Colonic mucosa (tissue), 4 donors: Measurements from ENCODE around the gene CDC42BPG. TPM values are rescaled to one million over a fixed set of nuclear protein-coding genes. Genes with fewer than 3 reads are reported as not detected.

Source experiments
- DNase-seq: peaks from one replicate; pipeline ENCODE4 v3.0.0-alpha.2; 2020
- H3K27ac ChIP-seq: fragments of 200-600 bp; one replicate; pipeline ENCODE4 v1.8.0; 2021
- H3K27me3 ChIP-seq: fragments of 200-600 bp; one replicate; pipeline ENCODE4 v1.8.0; 2021
- H3K36me3 ChIP-seq: fragments of 200-600 bp; one replicate; pipeline ENCODE4 v1.8.0; 2021
- H3K4me1 ChIP-seq: fragments of 200-600 bp; one replicate; pipeline ENCODE4 v1.8.0; 2021; ENCODE audit warnings: mild to moderate bottlenecking
- H3K4me3 ChIP-seq: fragments of 200-600 bp; one replicate; pipeline ENCODE4 v1.8.0; 2021
- H3K9ac ChIP-seq, 2 donors: one replicate each; pipeline ENCODE4 v1.7.0; 2013; ENCODE audit warnings: control low read depth in 2 of 2, low read depth in 2 of 2, low read length in 2 of 2
- H3K9me3 ChIP-seq: fragments of 200-600 bp; one replicate; pipeline ENCODE4 v1.8.0; 2021
- CTCF ChIP-seq: fragments of 200-600 bp; IDR thresholded peaks from one replicate; pipeline ENCODE4 v1.8.0; 2022; ENCODE audit warnings: antibody characterized with exemption, mild to moderate bottlenecking
- intact Hi-C: fragments of 100-400 bp; cut with DNase I; formaldehyde crosslinking; loops from one replicate; pipeline ENCODE4 v1.14.1; 2022
- total RNA-seq, 2 donors: library from RNA; stranded (reverse); fragmentation: NEBNext Ultra II Directional in 1 of 2; extraction: Animal tissue kit (Norgen Biotek cat#: 25700) in 1 of 2; gene quantifications; one replicate each; pipeline ENCODE4 v1.2.1, GENCODE V29; 2021
- donor health status: healthy.
- donor health status: DM: no; HTN: no; CAD: no.
- donor health status: DM: no; HTN: no; CAD: no.

CDC42BPG gene
- total RNA-seq, 2 donors from 2014 or later: 29.3 to 41.6 TPM

- Histone ChIP-seq H3K27ac (peak overlapping the region; percentile 75), H3K27me3 (no peaks in the 10 kb centered on the region), H3K36me3 (peaks cover 6% of the 10 kb centered on the region), H3K9ac (peak overlapping the region; percentile 50 to 74), H3K4me3 (no peak overlapping the region), H3K9me3 (no peaks in the 10 kb centered on the region), H3K4me1 (peaks cover 25% of the 10 kb centered on the region)
- intact Hi-C loops: no loop called here
- no peak for TF ChIP-seq CTCF
- DNase-seq: no peak
Measured at GRCh38 chr11:64862987-64863390, 18.5 kb upstream of the CDC42BPG start.

- peak overlapping the region; percentile 75 for H3K27ac ChIP-seq
- DNase-seq: no peak
- intact Hi-C loops: no loop called here
- no peaks in the 10 kb centered on the region for H3K27me3 ChIP-seq
- peaks cover 38% of the 10 kb centered on the region for H3K4me1 ChIP-seq
- TF ChIP-seq CTCF: no peak
- H3K9me3 ChIP-seq: no peaks in the 10 kb centered on the region
- no peak overlapping the region for H3K4me3 ChIP-seq
- H3K36me3 ChIP-seq: peaks cover 6% of the 10 kb centered on the region
- peak overlapping the region in 1 of 2 donors; percentile 34 for H3K9ac ChIP-seq
Measured at GRCh38 chr11:64861227-64861975, 16.9 kb upstream of the CDC42BPG start.

GRCh38 chr11:64859542-64860414 lies 15.3 kb upstream of the CDC42BPG start:
- Histone ChIP-seq H3K4me1 (peaks cover 48% of the 10 kb centered on the region), H3K9ac (peak overlapping the region in 1 of 2 donors; percentile 49), H3K27me3 (no peaks in the 10 kb centered on the region), H3K9me3 (no peaks in the 10 kb centered on the region), H3K27ac (peak overlapping the region; percentile 42), H3K36me3 (peaks cover 6% of the 10 kb centered on the region), H3K4me3 (no peak overlapping the region)
- DNase-seq: no peak
- no peak for TF ChIP-seq CTCF
- intact Hi-C loops: no loop called here

- Histone ChIP-seq H3K4me3 (no peak overlapping the region), H3K9me3 (no peaks in the 10 kb centered on the region), H3K27ac (peak overlapping the region; percentile 42), H3K4me1 (peaks cover 43% of the 10 kb centered on the region), H3K36me3 (peaks cover 6% of the 10 kb centered on the region), H3K27me3 (no peaks in the 10 kb centered on the region), H3K9ac (peak overlapping the region; percentile 16 to 49)
- intact Hi-C loops: no loop called here
- no peak for TF ChIP-seq CTCF
- DNase-seq: no peak
Measured at GRCh38 chr11:64858467-64859263, 14.2 kb upstream of the CDC42BPG start.

GRCh38 chr11:64857485-64857884 lies 13.0 kb upstream of the CDC42BPG start:
- H3K36me3 ChIP-seq: peaks cover 6% of the 10 kb centered on the region

More at GRCh38 chr11:64857485-64857884, 13.0 kb upstream of the CDC42BPG start:
- Histone ChIP-seq H3K9ac (peak overlapping the region in 1 of 2 donors; percentile 45), H3K4me3 (no peak overlapping the region), H3K9me3 (no peaks in the 10 kb centered on the region), H3K4me1 (peaks cover 32% of the 10 kb centered on the region), H3K27me3 (no peaks in the 10 kb centered on the region), H3K27ac (peak overlapping the region; percentile 76)
- DNase-seq: no peak
- intact Hi-C loops: no loop called here
- no peak for TF ChIP-seq CTCF
